T-helper 17 cell (primary cell): Measurements from ENCODE around the gene SPIN1. TPM values are rescaled to one million over a fixed set of nuclear protein-coding genes. Genes with fewer than 3 reads are reported as not detected.

Experiments used
- ATAC-seq: fragments of 150-1000 bp; cut with Tn5 transposase; 2 replicates; pipeline ENCODE4 v1.10.0; 2021; ENCODE audit warnings: mild to moderate bottlenecking, moderate library complexity
- DNase-seq, 3 donors: peaks; one replicate each; pipeline versions ENCODE4 v3.0.0 to v3.0.0-alpha.2; 2020 to 2021
- H3K9me3 ChIP-seq: one replicate; pipeline ENCODE4 v1.7.0; 2013; ENCODE audit warnings: low read length, mild to moderate bottlenecking; ENCODE audit not compliant: control insufficient read depth, poor library complexity, severe bottlenecking
- H3K27ac Mint-ChIP-seq: one replicate; pipeline ENCODE4 v1.8.0; 2022; ENCODE audit warnings: mild to moderate bottlenecking, moderate library complexity, mixed read lengths
- H3K27me3 Mint-ChIP-seq: one replicate; pipeline ENCODE4 v1.8.0; 2022; ENCODE audit warnings: mixed read lengths
- H3K36me3 Mint-ChIP-seq: one replicate; pipeline ENCODE4 v1.8.0; 2022; ENCODE audit warnings: low read depth, mixed read lengths
- H3K4me1 Mint-ChIP-seq: one replicate; pipeline ENCODE4 v1.8.0; 2022; ENCODE audit warnings: mild to moderate bottlenecking, mixed read lengths
- H3K4me3 Mint-ChIP-seq: one replicate; pipeline ENCODE4 v1.8.0; 2022; ENCODE audit warnings: mild to moderate bottlenecking, moderate library complexity, mixed read lengths
- total RNA-seq, 4 donors: library from RNA in 2 of 4; stranded (reverse) in 2 of 4; gene quantifications; one replicate each; pipeline ENCODE4 v1.2.3 and lab custom pipeline; 2022 to 2026

SPIN1 gene
- total RNA-seq, 2 donors from 2014 or later, result 18.7 to 25.1 TPM

GRCh38 chr9:88392549-88392948, 4.3 kb downstream of the SPIN1 start:
- peak overlapping the region; percentile 45 for H3K27ac Mint-ChIP-seq
- H3K36me3 Mint-ChIP-seq, result no peaks in the 10 kb centered on the region
- H3K27me3 Mint-ChIP-seq, result no peaks in the 10 kb centered on the region
- no peak for DNase-seq
- no peak for ATAC-seq
- H3K9me3 ChIP-seq, result no peaks in the 10 kb centered on the region
- peaks cover 24% of the 10 kb centered on the region for H3K4me1 Mint-ChIP-seq
- peak overlapping the region; percentile 28 for H3K4me3 Mint-ChIP-seq

- Mint-ChIP-seq H3K27ac (no peak overlapping the region), H3K36me3 (peaks cover 6% of the 10 kb centered on the region), H3K27me3 (no peaks in the 10 kb centered on the region), H3K4me3 (peak overlapping the region; percentile 31), H3K4me1 (peaks cover 24% of the 10 kb centered on the region)
- no peaks in the 10 kb centered on the region for H3K9me3 ChIP-seq
- DNase-seq (no peak), ATAC-seq (no peak)
These were observed 8.8 kb downstream of the SPIN1 start for GRCh38 chr9:88396836-88397577.

GRCh38 chr9:88398016-88398415, 9.8 kb downstream of the SPIN1 start:
- Mint-ChIP-seq H3K27ac (no peak overlapping the region), H3K36me3 (peaks cover 9% of the 10 kb centered on the region), H3K4me3 (no peak overlapping the region), H3K27me3 (no peaks in the 10 kb centered on the region), H3K4me1 (peaks cover 21% of the 10 kb centered on the region)
- H3K9me3 ChIP-seq, result no peaks in the 10 kb centered on the region
- ATAC-seq (no peak), DNase-seq (no peak)

- Mint-ChIP-seq H3K4me1 (peaks cover 21% of the 10 kb centered on the region), H3K27ac (no peak overlapping the region), H3K36me3 (peaks cover 9% of the 10 kb centered on the region), H3K4me3 (no peak overlapping the region), H3K27me3 (no peaks in the 10 kb centered on the region)
- no peak for DNase-seq
- no peaks in the 10 kb centered on the region for H3K9me3 ChIP-seq
- no peak for ATAC-seq
These were observed 11.7 kb downstream of the SPIN1 start for GRCh38 chr9:88399966-88400365.

- H3K27ac Mint-ChIP-seq, result no peak overlapping the region
- no peak overlapping the region for H3K4me3 Mint-ChIP-seq
- peaks cover 9% of the 10 kb centered on the region for H3K36me3 Mint-ChIP-seq
- ATAC-seq (no peak), DNase-seq (no peak)
- H3K4me1 Mint-ChIP-seq, result peaks cover 17% of the 10 kb centered on the region
- no peaks in the 10 kb centered on the region for H3K27me3 Mint-ChIP-seq
- H3K9me3 ChIP-seq, result no peaks in the 10 kb centered on the region
These were observed 15.1 kb downstream of the SPIN1 start for GRCh38 chr9:88403340-88403739.

GRCh38 chr9:88406051-88406450, 17.8 kb downstream of the SPIN1 start:
- Mint-ChIP-seq H3K27ac (no peak overlapping the region), H3K36me3 (peaks cover 10% of the 10 kb centered on the region), H3K4me1 (peaks cover 9% of the 10 kb centered on the region), H3K27me3 (no peaks in the 10 kb centered on the region), H3K4me3 (no peak overlapping the region)
- DNase-seq (no peak), ATAC-seq (no peak)
- H3K9me3 ChIP-seq, result no peaks in the 10 kb centered on the region

- Mint-ChIP-seq H3K36me3 (peaks cover 6% of the 10 kb centered on the region), H3K4me3 (no peak overlapping the region), H3K4me1 (peaks cover 3% of the 10 kb centered on the region), H3K27me3 (no peaks in the 10 kb centered on the region), H3K27ac (no peak overlapping the region)
- H3K9me3 ChIP-seq, result peaks cover 4% of the 10 kb centered on the region
- DNase-seq (no peak), ATAC-seq (no peak)
These were observed 23.2 kb downstream of the SPIN1 start for GRCh38 chr9:88411471-88411870.

- H3K9me3 ChIP-seq, result peaks cover 6% of the 10 kb centered on the region
- DNase-seq, result no peak
- no peak for ATAC-seq
- peaks cover 3% of the 10 kb centered on the region for H3K4me1 Mint-ChIP-seq
- peaks cover 14% of the 10 kb centered on the region for H3K36me3 Mint-ChIP-seq
- H3K27me3 Mint-ChIP-seq, result no peaks in the 10 kb centered on the region
- no peak overlapping the region for H3K27ac Mint-ChIP-seq
- H3K4me3 Mint-ChIP-seq, result no peak overlapping the region
These were observed 26.1 kb downstream of the SPIN1 start for GRCh38 chr9:88414298-88414697.

- H3K36me3 Mint-ChIP-seq, result peaks cover 14% of the 10 kb centered on the region
- H3K27me3 Mint-ChIP-seq, result no peaks in the 10 kb centered on the region
- H3K4me3 Mint-ChIP-seq, result no peak overlapping the region
These were observed 29.8 kb downstream of the SPIN1 start for GRCh38 chr9:88418025-88418424.

GRCh38 chr9:88418715-88419540, 30.7 kb downstream of the SPIN1 start:
- Mint-ChIP-seq H3K36me3 (peaks cover 14% of the 10 kb centered on the region), H3K27me3 (no peaks in the 10 kb centered on the region), H3K4me1 (peaks cover 3% of the 10 kb centered on the region), H3K4me3 (no peak overlapping the region), H3K27ac (no peak overlapping the region)
- no peak for ATAC-seq
- no peak for DNase-seq
- peaks cover 13% of the 10 kb centered on the region for H3K9me3 ChIP-seq

More at GRCh38 chr9:88418025-88418424, 29.8 kb downstream of the SPIN1 start:
- Mint-ChIP-seq H3K4me1 (peaks cover 3% of the 10 kb centered on the region), H3K27ac (no peak overlapping the region)
- DNase-seq, result no peak
- peaks cover 13% of the 10 kb centered on the region for H3K9me3 ChIP-seq
- no peak for ATAC-seq

GRCh38 chr9:88420227-88420626, 32.0 kb downstream of the SPIN1 start:
- Mint-ChIP-seq H3K27me3 (no peaks in the 10 kb centered on the region), H3K27ac (no peak overlapping the region), H3K36me3 (peaks cover 14% of the 10 kb centered on the region), H3K4me1 (peaks cover 3% of the 10 kb centered on the region), H3K4me3 (no peak overlapping the region)
- no peak for DNase-seq
- H3K9me3 ChIP-seq, result peaks cover 9% of the 10 kb centered on the region
- ATAC-seq, result no peak

GRCh38 chr9:88421348-88421747, 33.1 kb downstream of the SPIN1 start:
- no peak overlapping the region for H3K4me3 Mint-ChIP-seq
- peaks cover 9% of the 10 kb centered on the region for H3K9me3 ChIP-seq
- no peak for DNase-seq
- H3K27ac Mint-ChIP-seq, result no peak overlapping the region
- peaks cover 6% of the 10 kb centered on the region for H3K4me1 Mint-ChIP-seq
- peaks cover 14% of the 10 kb centered on the region for H3K36me3 Mint-ChIP-seq
- no peak for ATAC-seq
- no peaks in the 10 kb centered on the region for H3K27me3 Mint-ChIP-seq

- ATAC-seq (no peak), DNase-seq (no peak)
- no peak overlapping the region for H3K4me3 Mint-ChIP-seq
- peaks cover 3% of the 10 kb centered on the region for H3K36me3 Mint-ChIP-seq
- no peaks in the 10 kb centered on the region for H3K27me3 Mint-ChIP-seq
- peaks cover 11% of the 10 kb centered on the region for H3K4me1 Mint-ChIP-seq
- no peak overlapping the region for H3K27ac Mint-ChIP-seq
- H3K9me3 ChIP-seq, result peaks cover 6% of the 10 kb centered on the region
These were observed 37.3 kb downstream of the SPIN1 start for GRCh38 chr9:88425538-88425950.
